Astrocyte (in vitro differentiated cells and primary cell): ENCODE results near the gene PEPD. TPM values are rescaled to one million over a fixed set of nuclear protein-coding genes. Genes with fewer than 3 reads are reported as not detected.

Source experiments
- DNase-seq: peaks from one replicate; pipeline ENCODE4 v3.0.0-alpha.2; 2010; ENCODE audit warnings: low read depth
- FAIRE-seq: peaks from 2 replicates; lab custom pipeline; 2011; peaks lifted over from hg19 to GRCh38; lab: Jason Lieb, UNC
- H2AFZ ChIP-seq: 2 replicates; pipeline ENCODE4 v1.6.0; 2012; ENCODE audit warnings: low read depth, low read length, inconsistent platforms
- H3K27ac ChIP-seq: 2 replicates; pipeline ENCODE4 v1.5.1; 2011; ENCODE audit warnings: low read depth, low read length, inconsistent platforms
- H3K27me3 ChIP-seq: 2 replicates; pipeline ENCODE4 v1.6.0; 2011; ENCODE audit warnings: low read length, inconsistent platforms; ENCODE audit not compliant: insufficient read depth
- H3K36me3 ChIP-seq: 2 replicates; pipeline ENCODE4 v1.5.1; 2011; ENCODE audit warnings: low read length, inconsistent platforms; ENCODE audit not compliant: insufficient read depth
- H3K4me1 ChIP-seq: 2 replicates; pipeline ENCODE4 v1.5.1; 2011; ENCODE audit warnings: low read length, inconsistent platforms; ENCODE audit not compliant: insufficient read depth
- H3K4me2 ChIP-seq: 2 replicates; pipeline ENCODE4 v1.6.0; 2012; ENCODE audit warnings: low read length, inconsistent platforms
- H3K4me3 ChIP-seq: 2 replicates; pipeline ENCODE4 v1.5.1; 2011; ENCODE audit warnings: low read depth, mild to moderate bottlenecking, low read length, inconsistent platforms; ENCODE audit not compliant: insufficient read depth
- H3K79me2 ChIP-seq: 2 replicates; pipeline ENCODE4 v1.6.0; 2012; ENCODE audit warnings: mild to moderate bottlenecking, low read length, inconsistent platforms; ENCODE audit not compliant: insufficient read depth
- H3K9ac ChIP-seq: 2 replicates; pipeline ENCODE4 v1.6.0; 2012; ENCODE audit warnings: mild to moderate bottlenecking, low read length, inconsistent platforms
- H3K9me3 ChIP-seq: 2 replicates; pipeline ENCODE4 v1.5.1; 2012; ENCODE audit warnings: low read depth, mild to moderate bottlenecking, low read length, inconsistent platforms; ENCODE audit not compliant: insufficient read depth
- H4K20me1 ChIP-seq: 2 replicates; pipeline ENCODE4 v1.6.0; 2012; ENCODE audit warnings: low read length, inconsistent platforms; ENCODE audit not compliant: insufficient read depth
- H3K27ac Mint-ChIP-seq: one replicate; pipeline ENCODE4 v1.8.0; 2021; ENCODE audit warnings: mild to moderate bottlenecking, mixed read lengths; ENCODE audit not compliant: unreplicated experiment
- H3K27me3 Mint-ChIP-seq: one replicate; pipeline ENCODE4 v1.8.0; 2021; ENCODE audit warnings: low read depth, mixed read lengths; ENCODE audit not compliant: unreplicated experiment
- H3K36me3 Mint-ChIP-seq: one replicate; pipeline ENCODE4 v1.8.0; 2021; ENCODE audit warnings: low read depth, mixed read lengths; ENCODE audit not compliant: unreplicated experiment
- H3K4me1 Mint-ChIP-seq: one replicate; pipeline ENCODE4 v1.8.0; 2021; ENCODE audit warnings: low read depth, mixed read lengths; ENCODE audit not compliant: unreplicated experiment
- H3K4me3 Mint-ChIP-seq: one replicate; pipeline ENCODE4 v1.8.0; 2021; ENCODE audit warnings: mild to moderate bottlenecking, moderate library complexity, mixed read lengths; ENCODE audit not compliant: unreplicated experiment
- H3K9me3 Mint-ChIP-seq: one replicate; pipeline ENCODE4 v1.8.0; 2021; ENCODE audit warnings: mild to moderate bottlenecking, mixed read lengths; ENCODE audit not compliant: unreplicated experiment
- CTCF ChIP-seq: IDR thresholded peaks from 2 replicates; pipeline ENCODE4 v1.5.1; 2011; ENCODE audit warnings: low read depth, mild to moderate bottlenecking, inconsistent platforms, low read length, moderate library complexity; ENCODE audit not compliant: insufficient read depth
- EZH2 ChIP-seq: IDR thresholded peaks from 2 replicates; pipeline ENCODE4 v1.6.1; 2012; ENCODE audit warnings: mild to moderate bottlenecking, low read length, inconsistent platforms; ENCODE audit not compliant: insufficient read depth
- total RNA-seq: library from RNA; stranded (reverse); gene quantifications from 2 replicates; pipeline ENCODE4 v1.2.1, GENCODE V29; 2021

The PEPD gene
- total RNA-seq, 1 donor from 2014 or later: 37.9 TPM

GRCh38 chr19:33497131-33497777 is 24.3 kb downstream of the PEPD start:
- H3K9ac ChIP-seq: no peak overlapping the region
- no peaks in the 10 kb centered on the region for H3K9me3 ChIP-seq
- TF ChIP-seq EZH2 (no peak), CTCF (no peak)
- FAIRE-seq: no peak
- Mint-ChIP-seq H3K36me3 (peaks cover 16% of the 10 kb centered on the region), H3K27ac (no peak overlapping the region), H3K9me3 (no peaks in the 10 kb centered on the region), H3K4me3 (no peak overlapping the region), H3K27me3 (no peaks in the 10 kb centered on the region), H3K4me1 (no peaks in the 10 kb centered on the region)
- H2AFZ ChIP-seq: no peak overlapping the region
- H3K4me2 ChIP-seq: no peak overlapping the region
- H3K27me3 ChIP-seq: no peaks in the 10 kb centered on the region
- H3K79me2 ChIP-seq: no peaks in the 10 kb centered on the region
- no peaks in the 10 kb centered on the region for H3K4me1 ChIP-seq
- peaks cover 2% of the 10 kb centered on the region for H3K36me3 ChIP-seq
- H4K20me1 ChIP-seq: peaks cover 3% of the 10 kb centered on the region
- no peak overlapping the region for H3K4me3 ChIP-seq
- no peak overlapping the region for H3K27ac ChIP-seq
- DNase-seq: no peak

DNA sequence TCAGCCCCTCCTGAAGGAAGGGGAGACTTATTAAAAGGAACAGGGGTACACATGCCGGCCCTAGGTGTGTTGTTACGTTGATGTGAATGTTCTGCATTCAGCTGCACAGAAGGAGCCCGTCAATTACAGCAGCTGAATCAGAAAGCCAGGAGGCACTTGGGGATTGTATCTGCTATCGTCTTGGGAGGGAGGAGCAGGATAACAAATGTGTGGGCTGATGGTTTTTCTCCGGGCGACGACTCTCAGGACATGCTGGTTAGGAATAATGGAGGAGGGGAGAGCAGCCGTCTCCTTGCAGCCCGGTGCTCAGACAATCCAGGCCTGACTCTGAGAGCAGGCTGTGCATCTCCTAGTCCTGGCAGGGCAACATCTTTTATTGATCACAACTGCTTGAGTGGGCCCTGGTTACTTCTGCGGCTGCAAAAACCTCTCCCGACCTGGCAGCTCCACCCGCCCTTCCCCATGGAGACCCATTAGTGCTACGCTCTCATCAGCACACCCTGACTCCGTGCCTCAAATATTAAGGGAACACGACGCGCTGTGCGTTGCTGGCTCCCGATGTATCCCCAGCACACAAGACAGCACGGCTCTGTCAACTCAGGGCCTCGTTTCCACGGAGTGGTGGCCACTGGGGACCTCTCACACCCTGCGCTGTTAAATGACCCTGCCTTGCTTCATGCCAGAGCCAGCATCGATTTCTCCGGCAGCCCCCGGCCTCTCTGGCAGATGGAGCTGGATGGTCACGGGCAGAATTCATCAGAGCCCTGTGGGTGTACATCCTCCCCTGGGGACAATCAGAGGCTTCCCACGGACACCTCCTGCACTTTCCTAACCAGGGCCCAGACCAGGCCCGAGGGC is 25.3 kb downstream of the PEPD start:
- H3K27me3 ChIP-seq: no peaks in the 10 kb centered on the region
- no peaks in the 10 kb centered on the region for H4K20me1 ChIP-seq
- H3K4me3 ChIP-seq: no peak overlapping the region
- H3K36me3 ChIP-seq: peaks cover 2% of the 10 kb centered on the region
- DNase-seq (no peak), FAIRE-seq (no peak)
- H3K4me1 Mint-ChIP-seq: no peaks in the 10 kb centered on the region
- no peaks in the 10 kb centered on the region for H3K27me3 Mint-ChIP-seq
- no peak overlapping the region for H2AFZ ChIP-seq
- H3K4me3 Mint-ChIP-seq: no peak overlapping the region
- no peaks in the 10 kb centered on the region for H3K79me2 ChIP-seq
- H3K36me3 Mint-ChIP-seq: peaks cover 16% of the 10 kb centered on the region
- TF ChIP-seq EZH2 (no peak), CTCF (no peak)
- H3K4me2 ChIP-seq: no peak overlapping the region
- H3K4me1 ChIP-seq: no peaks in the 10 kb centered on the region
- H3K9me3 Mint-ChIP-seq: no peaks in the 10 kb centered on the region
- no peak overlapping the region for H3K27ac Mint-ChIP-seq
- no peaks in the 10 kb centered on the region for H3K9me3 ChIP-seq
- no peak overlapping the region for H3K9ac ChIP-seq
- H3K27ac ChIP-seq: no peak overlapping the region
